GM21381 (cell line): ENCODE data around the gene CILP2.

ENCODE experiments used
- ATAC-seq: cut with Tn5 transposase; IDR thresholded peaks from one replicate; pipeline ENCODE4 v1.9.1; 2021; ENCODE audit warnings: mild to moderate bottlenecking, moderate library complexity; ENCODE audit not compliant: unreplicated experiment

Gene CILP2

DNA sequence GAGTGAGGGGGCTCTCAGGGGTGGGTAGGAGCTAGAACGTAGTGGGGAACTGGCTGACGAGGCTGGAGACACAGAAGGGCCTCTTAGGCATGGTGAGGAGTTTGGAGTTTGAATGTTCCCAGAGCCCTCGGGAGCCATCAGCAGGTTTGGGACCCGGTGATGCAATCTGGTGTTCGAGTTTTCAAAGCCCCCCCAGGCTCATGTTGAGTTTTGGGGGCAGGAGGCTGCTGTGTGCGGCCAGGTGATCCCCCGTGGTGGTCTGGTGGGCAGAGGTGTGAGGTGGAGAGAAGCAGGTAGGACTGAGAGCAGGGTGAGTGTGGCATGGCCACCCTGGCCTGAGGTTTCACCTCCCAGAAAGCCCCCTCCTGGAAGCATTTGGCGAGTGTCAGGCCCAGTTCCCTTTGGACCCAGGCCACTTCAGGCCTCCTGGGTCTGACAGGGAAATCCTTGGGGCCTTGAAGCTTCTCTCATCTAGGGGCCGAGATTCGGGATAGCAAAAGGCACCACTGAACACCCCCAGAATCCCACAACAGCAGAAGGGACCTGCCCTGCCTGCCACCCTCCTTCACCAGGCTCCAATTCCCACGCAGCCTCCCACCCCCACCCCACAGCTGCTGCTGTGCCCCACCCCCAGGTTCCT lies 8.2 kb upstream of the CILP2 start:
- no peak for ATAC-seq

DNA sequence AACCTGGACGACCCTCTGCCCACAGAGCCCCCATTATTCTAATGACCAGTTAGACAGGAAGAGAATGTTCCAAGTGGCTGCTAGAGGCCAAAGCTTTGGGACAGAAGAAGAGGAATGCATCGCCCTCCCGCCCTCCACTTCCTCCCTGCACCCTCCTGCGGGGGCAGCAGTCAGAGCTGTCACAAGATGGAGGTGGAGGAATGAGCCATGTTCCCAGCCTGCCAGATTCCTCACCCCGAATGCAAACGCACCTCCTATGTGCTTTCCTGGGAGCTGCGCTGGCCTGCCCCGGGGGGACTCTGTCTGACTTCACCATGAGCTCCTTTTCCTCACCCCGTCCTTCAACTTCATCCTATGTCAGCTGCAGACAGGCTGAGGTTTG lies 7.7 kb upstream of the CILP2 start:
- ATAC-seq, result no peak

DNA sequence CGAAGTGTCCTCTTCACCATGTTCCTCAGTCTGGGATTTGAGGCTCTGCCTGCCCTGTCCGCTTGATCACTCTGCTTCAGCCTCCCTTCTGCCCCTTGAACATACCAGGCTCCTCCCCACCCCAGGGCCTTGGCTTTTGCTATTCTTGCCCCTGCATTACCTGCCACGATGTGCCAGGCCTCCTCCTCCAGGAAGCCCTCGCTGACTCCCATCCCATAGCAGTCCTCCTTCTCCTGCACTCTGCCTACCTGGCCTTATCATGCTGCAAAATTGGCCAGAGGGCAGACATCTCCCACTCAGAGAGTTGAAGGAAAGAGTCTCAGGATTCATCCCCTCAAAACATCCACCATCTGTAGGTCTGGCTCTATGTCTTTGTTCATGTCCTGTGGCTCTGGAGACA lies 7.2 kb upstream of the CILP2 start:
- ATAC-seq, result no peak

DNA sequence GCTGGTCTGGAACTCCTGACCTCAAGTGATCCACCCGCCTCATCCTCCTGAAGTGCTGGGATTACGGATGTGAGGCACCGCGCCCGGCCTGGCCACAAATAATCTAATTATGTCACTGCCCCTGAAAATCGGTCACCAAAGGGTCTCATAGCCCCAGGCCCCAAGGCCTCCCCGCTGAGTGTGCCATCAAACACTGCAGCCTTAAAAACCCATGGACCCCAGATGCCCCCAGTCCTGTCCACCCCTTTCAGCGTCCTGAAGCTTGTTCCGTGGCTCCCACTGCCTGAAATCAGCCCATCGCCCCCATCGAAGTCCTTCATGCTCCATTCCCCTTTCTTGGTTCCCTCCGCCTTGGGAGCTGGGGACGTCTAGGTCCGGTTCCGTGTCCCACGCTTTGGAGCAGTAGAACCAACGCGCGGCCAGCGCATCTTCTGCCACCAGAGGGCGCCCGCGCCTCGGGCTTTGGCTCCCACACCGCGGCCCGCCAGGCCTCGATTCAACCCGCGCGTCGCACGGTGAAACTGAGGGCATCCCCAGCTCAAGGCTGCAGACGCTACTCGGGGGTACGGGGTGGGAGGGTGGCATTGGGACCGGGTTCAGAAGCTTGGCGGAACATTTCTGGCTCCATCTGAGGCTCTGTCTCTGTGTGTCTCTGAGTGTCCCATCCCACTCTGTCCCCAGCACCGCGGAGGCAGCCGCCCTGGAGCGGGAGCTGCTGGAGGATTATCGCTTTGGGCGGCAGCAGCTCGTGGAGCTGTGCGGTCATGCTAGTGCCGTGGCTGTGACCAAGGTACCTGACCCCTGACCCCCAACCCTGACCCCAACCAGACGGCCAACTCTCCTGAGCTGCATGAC lies 5.9 kb upstream of the CILP2 start:
- ATAC-seq, result no peak

DNA sequence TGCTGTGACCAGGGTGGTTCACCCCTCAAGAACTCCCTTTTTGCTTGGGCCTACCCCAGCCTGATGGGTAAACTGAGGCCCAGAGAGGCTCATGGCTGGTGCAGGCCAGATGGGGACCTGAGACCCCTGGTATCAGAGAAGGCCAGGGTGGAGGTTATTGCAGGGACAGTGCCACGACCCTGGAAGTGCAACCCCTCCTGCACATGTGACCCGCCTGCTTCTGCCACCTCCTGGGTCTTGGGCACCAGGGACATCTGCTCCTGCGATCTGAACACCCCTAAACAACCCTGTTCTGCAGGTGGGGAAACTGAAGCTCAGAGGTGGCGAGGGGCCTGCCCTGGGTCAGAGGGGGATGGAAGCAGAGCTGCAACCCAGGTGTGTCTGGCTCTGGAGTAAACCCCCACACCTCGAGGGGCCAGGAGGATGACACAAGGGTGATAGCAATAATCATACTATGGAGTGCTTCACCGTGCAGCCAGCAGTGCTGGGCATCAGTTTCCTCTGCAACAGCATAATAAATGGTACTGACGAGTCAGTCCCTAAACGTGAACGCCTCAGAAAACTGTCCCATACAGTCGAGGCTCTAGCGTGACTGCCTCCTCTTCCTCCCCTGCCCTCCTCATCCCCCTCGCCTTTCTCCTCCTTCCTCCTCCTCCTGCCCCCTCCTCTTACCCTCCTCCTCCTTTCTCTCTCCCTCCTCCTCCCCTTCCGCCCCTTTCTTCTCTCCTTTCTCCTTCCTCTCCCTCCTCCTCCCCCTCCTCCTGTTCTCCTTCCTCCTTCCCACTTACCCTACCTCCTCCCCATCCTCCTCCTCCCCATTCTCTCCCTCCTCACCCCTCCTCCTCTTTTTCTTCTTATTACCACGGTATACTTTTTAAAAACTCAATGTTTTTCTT lies 5.0 kb upstream of the CILP2 start:
- no peak for ATAC-seq

DNA sequence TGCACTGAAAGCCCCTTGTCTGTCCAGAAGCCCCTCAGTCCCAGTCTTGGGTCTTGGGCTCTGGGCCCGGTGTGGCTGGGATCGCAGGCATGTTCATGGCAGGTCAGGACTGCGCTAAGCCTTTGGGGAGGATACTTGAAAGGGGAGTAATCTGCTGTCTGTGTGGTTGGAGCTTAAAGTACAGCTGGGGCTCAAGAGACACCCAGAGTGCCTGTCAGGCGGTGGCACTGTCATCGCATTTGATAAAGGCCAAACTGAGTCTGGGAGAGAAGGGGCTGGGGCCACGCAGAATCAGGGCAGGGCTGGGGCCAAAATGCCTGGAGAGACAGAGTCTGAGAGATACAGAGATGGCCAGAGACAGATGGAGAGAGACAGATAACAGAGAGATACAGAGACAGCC lies 4.2 kb upstream of the CILP2 start:
- ATAC-seq, result no peak

DNA sequence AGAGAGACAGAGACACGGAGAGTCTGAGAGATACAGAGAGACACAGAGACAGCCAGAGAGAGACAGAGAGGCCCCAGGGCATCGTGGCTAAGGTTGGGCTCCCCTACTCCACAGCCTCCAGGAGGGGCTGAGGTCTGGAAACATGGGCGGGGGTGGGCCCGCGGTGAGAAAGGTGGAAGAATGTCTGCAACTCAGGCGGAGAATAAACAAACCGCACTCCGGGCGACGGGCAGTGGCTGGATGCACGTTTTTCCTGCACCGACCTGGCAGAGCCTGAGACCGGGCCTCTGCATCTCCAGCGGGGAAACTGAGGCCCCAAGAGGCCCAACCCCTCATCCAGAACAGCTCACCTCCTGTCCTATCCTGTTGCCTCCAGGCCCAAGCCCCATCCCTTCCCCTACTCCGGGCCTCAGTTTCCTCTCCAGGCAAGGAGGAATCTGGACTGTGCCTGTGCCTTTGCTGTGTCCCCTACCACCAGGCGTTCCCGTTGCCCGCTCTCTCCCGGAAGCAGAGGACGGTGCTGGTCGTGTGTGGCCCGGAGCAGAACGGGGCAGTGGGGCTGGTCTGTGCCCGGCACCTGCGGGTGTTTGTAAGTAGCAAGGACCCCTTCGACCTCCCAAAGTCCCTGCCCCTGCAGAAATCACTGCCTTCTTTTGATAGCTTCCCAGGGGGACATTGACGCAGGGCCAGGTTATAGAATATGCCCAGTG lies 3.4 kb upstream of the CILP2 start:
- no peak for ATAC-seq

DNA sequence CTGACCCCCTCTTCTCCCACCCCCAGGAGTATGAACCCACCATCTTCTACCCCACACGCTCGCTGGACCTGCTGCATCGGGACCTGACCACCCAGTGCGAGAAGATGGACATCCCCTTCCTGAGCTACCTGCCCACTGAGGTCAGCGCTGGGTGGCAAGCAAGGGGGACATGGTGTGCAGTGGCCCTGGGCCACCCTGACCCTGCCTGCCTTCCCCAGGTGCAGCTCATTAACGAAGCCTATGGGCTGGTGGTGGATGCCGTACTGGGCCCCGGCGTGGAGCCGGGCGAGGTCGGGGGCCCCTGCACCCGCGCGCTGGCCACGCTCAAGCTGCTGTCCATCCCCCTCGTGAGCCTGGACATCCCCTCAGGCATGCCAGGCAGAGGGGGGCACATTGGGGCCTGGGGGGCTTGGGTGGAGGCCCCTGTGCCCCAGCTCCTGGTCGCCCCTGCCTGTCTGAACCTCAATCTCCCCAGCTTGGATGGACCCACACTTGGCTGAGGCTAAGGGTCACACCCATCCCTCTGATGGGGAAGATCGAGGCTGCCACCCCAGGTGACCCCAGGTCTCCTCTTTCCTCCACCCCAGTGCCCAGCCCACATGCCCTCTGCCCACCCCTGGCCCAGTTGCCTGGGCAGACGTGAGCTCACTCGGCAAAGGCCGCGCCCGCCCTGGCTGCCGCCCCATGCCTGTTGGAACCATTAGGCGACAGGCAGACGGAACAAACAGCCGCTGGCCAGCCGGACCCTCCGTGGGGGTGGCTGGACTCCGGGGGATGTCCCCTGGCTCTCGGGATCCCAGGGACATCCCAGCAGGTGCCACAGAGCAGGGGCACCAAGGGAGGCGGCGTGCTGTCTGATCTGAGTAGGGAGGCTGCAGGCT lies 2.5 kb upstream of the CILP2 start:
- ATAC-seq, result no peak

DNA sequence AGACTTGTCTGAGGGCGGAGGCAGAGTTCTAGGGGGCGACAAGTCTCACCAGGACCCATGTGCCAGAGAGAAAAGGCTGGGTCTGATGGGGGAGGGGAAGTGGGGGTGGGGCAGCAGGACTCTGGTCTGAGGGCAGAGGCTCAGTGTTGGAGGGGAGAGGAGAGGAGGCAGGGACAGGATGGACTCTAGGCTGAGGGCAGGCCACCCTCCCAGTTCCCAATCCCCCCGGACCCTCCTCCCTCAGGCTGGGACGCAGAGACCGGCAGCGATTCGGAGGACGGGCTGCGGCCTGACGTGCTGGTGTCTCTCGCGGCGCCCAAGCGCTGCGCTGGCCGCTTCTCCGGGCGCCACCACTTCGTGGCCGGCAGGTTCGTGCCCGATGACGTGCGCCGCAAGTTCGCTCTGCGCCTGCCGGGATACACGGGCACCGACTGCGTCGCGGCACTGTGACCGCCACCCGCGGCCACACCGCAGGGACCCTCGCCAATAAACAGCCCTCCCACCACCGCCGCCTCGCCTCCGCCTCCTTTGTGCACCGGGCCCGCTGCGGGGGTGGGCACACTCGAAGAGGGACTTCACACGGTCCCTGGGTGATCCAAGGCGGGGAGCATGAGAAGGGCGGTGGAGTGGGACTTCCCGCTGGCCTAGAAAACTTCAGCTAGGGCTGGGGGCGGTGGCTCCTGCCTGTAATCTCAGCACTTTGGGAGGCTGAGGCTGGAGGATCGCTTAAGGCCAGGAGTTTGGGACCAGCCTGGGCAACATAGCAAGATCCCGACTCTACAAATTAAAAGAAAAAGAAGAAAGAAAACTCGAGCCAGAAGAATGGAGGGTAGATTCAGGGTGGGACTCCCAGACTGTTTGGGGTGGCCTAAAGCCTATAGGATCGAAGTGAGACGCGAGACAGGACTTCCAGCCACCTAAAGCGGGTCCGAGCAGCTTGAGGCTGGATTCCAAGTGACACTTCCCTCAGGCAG lies 703 bp upstream of the CILP2 start:
- no peak for ATAC-seq

DNA sequence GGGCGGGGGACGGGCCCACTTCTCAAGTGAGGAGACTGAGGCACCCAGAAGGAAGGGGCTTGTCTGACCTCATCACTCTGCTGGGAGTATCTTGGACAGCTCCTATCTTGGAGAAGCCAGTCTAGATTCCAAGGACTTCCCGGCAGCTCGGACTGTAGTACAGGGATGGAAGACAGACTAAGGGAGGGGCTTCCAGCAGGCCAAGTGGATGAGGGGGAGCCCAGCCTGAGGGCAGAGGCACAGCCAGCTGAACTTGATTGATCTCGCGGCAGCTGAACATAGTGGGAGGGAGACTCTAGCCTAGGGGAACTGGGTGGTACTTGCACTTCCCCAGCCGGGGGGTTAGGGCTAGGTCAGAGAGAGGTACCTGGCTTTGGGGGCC lies 711 bp downstream of the CILP2 start:
- ATAC-seq, result no peak

DNA sequence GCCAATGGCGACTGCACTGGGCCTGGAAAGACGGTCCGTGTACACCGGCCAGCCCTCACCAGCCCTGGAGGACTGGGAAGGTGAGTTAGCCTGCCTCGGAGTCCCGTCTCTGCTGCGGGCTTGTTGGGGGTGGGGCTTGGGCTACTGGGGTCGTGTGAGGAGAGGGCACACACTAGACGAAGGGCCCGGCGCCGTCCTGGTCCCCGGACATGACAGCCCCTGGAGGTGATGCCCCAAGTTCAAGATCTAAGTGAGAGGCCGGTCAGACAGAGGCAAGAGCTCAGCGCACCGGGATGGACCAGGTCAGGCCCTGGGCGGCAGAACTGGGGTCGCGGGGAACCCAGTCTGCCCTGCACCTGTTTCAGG lies 1.6 kb downstream of the CILP2 start:
- ATAC-seq, result no peak

DNA sequence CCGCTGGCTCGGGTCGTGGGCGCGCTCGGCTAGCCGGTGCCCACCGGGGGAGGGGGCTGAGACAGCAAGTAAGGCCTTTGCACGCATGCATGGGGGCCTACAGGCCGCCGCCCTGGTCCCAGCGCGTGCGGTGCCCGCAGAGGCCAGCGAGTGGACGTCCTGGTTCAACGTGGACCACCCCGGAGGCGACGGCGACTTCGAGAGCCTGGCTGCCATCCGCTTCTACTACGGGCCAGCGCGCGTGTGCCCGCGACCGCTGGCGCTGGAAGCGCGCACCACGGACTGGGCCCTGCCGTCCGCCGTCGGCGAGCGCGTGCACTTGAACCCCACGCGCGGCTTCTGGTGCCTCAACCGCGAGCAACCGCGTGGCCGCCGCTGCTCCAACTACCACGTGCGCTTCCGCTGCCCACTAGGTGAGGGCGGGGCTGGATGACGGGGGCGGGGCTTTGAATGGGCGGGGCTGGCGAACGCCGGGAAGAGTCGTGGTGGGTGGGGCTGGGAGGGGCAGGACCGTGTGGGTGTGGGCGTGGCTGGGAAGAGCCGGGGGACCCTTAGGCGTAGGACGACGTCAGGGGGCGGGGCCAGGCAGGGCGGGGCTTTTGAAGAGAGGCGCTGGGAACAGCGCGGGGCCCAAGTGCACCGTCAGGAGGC lies 2.1 kb downstream of the CILP2 start:
- no peak for ATAC-seq

DNA sequence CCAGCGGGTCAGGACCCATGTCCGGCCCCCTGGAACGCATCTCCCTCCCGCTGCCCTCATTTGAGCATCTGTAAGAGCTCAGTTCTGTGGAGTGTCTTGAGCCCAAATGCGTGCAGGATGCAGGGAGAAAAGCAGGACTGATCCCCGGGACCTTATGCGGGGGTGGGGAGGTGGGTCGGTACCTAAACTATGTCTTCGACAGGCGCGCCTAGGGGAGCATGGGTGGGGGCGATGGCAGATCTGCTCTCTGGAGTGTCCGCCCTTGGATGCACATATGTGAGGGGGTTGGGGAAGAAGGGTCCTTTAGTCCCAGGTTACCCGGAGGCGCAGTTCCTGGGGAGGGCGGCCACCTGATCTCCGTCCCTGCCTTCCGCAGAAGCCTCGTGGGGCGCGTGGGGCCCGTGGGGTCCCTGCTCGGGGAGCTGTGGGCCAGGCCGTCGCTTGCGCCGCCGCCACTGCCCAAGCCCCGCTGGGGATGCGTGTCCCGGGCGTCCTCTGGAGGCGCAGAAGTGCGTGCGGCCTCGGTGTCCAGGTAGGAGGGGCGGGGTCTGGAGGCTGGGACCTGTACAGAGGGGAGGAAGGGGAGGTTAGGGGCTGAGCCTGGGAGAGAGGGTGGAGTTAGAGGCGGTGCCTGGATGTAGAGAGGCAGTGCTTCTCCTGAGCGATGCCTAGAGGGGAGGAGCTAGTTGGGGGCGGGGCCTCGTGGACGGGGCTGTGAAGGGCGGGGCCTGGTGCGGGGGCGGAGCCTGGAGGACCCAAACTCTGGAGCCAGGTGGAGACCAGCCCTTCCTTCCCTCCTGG lies 2.9 kb downstream of the CILP2 start:
- ATAC-seq, result no peak

DNA sequence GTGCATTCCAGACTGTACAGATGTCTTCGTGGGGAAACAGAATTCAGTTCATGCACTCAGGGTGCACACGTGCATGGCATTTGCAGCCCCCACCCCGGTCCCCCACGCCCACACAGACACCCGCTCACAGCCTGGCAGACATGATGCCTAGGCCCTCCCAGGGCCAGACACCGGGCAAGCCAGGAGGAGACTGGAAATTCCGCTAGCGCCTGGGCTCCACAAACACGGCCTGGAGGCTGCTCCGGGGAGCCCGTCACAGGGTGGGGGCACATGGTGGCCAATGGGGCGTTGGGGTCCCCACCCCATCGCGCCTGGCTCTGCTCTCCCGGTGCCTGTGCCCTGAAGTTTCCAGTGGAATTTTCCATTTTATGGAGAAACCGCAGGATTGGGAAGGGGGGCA lies 3.6 kb downstream of the CILP2 start:
- ATAC-seq, result no peak

DNA sequence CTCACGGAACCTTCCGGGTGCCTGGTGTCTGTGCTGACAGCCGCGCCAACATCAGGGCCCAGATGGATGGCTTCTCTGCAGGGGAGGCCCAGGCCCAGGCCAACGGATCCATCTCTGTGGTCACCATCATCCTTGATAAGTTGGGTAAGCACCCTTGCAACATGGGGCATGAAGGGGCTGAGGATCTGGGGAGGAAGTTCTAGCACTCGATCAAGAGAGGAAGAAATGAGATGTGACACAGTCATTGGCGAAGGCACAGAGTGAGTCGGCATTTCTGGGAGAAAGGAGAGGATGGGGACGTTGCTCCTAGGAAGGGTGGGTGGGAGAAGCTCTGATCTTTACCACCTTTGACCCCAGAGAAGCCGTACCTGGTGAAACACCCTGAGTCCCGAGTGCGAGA lies 4.4 kb downstream of the CILP2 start:
- ATAC-seq, result no peak

DNA sequence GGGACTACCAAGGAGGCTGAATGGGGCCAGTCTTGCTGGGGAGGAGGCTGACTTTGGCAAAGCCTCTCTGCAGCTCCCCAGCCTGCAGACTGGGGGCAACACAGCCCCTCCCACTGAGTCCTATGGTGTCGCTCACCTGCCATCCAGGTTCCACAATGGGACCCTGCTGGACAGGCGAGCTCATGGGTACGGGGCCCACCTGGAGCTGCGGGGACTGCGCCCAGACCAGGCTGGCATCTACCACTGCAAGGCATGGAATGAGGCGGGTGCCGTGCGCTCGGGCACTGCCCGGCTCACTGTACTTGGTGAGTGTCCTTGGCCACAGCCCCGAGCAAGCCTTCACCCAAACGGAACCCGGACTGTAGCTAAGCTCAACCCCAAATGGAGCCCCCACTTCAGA lies 5.0 kb downstream of the CILP2 start:
- no peak for ATAC-seq

DNA sequence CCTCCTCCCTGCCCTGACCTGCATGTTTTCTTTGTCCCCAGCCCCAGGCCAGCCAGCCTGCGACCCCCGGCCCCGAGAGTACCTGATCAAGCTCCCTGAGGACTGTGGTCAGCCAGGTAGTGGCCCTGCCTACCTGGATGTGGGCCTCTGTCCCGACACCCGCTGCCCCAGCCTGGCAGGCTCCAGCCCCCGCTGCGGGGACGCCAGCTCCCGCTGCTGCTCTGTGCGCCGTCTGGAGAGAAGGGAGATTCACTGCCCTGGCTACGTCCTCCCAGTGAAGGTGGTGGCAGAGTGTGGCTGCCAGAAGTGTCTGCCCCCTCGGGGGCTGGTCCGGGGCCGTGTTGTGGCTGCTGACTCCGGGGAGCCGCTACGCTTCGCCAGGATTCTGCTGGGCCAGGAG lies 5.6 kb downstream of the CILP2 start:
- ATAC-seq, result no peak
